Measurements from ENCODE around the gene MRGPRF.

Gene MRGPRF

GRCh38 chr11:69024509-69024908, 11.5 kb upstream of the MRGPRF start:
- DNase-seq (ENCODE audit: low spot score) (no peak), FAIRE-seq (no peak)

GRCh38 chr11:69022260-69022659, 9.2 kb upstream of the MRGPRF start:
- FAIRE-seq = no peak
- no peak for DNase-seq (ENCODE audit: low spot score)

- no peak for FAIRE-seq
- no peak for DNase-seq (ENCODE audit: low spot score)
Observed at GRCh38 chr11:69018924-69019323, 5.9 kb upstream of the MRGPRF start.

GRCh38 chr11:69017951-69018350, 4.9 kb upstream of the MRGPRF start:
- FAIRE-seq (no peak), DNase-seq (ENCODE audit: low spot score) (no peak)

GRCh38 chr11:69014898-69015549, 2.0 kb upstream of the MRGPRF start:
- DNase-seq (ENCODE audit: low spot score) (no peak), FAIRE-seq (no peak)

GRCh38 chr11:69014084-69014851, 1.2 kb upstream of the MRGPRF start:
- DNase-seq (ENCODE audit: low spot score) (no peak), FAIRE-seq (no peak)

- FAIRE-seq = no peak
- DNase-seq (ENCODE audit: low spot score) = no peak
Observed at GRCh38 chr11:69012092-69013008, 696 bp downstream of the MRGPRF start.

- no peak for FAIRE-seq
- DNase-seq (ENCODE audit: low spot score) = no peak
Observed at GRCh38 chr11:69011624-69012091, 1.4 kb downstream of the MRGPRF start.

GRCh38 chr11:69010964-69011623, 2.0 kb downstream of the MRGPRF start:
- DNase-seq (ENCODE audit: low spot score) = no peak
- no peak for FAIRE-seq

- DNase-seq (ENCODE audit: low spot score) = no peak
- FAIRE-seq = no peak
Observed at GRCh38 chr11:69010361-69010891, 2.6 kb downstream of the MRGPRF start.

GRCh38 chr11:69009441-69010211, 3.4 kb downstream of the MRGPRF start:
- DNase-seq (ENCODE audit: low spot score) = no peak
- no peak for FAIRE-seq

- DNase-seq (ENCODE audit: low spot score) (peak; percentile 98), FAIRE-seq (peak; percentile 80)
Observed at GRCh38 chr11:69008737-69009440, 4.2 kb downstream of the MRGPRF start.

- DNase-seq (ENCODE audit: low spot score) (no peak), FAIRE-seq (no peak)
Observed at GRCh38 chr11:69007975-69008381, 5.1 kb downstream of the MRGPRF start.

- DNase-seq (ENCODE audit: low spot score) = no peak
- no peak for FAIRE-seq
Observed at GRCh38 chr11:69006816-69007215, 6.2 kb downstream of the MRGPRF start.

GRCh38 chr11:69005631-69006368, 7.2 kb downstream of the MRGPRF start:
- no peak for DNase-seq (ENCODE audit: low spot score)
- no peak for FAIRE-seq

GRCh38 chr11:69005183-69005630, 7.8 kb downstream of the MRGPRF start:
- no peak for DNase-seq (ENCODE audit: low spot score)
- no peak for FAIRE-seq

GRCh38 chr11:69004411-69005182, 8.4 kb downstream of the MRGPRF start:
- FAIRE-seq = no peak
- no peak for DNase-seq (ENCODE audit: low spot score)

GRCh38 chr11:69003866-69004367, 9.1 kb downstream of the MRGPRF start:
- DNase-seq (ENCODE audit: low spot score) = no peak
- FAIRE-seq = no peak

Data from urothelium cell line (cell line).